HL-60 (cell line): Measurements from ENCODE around the gene SAG.

Experiments
- POLR2AphosphoS5 ChIP-seq: IDR thresholded peaks from 2 replicates; pipeline ENCODE4 v1.6.1; 2012; ENCODE audit warnings: low read depth
- TF ChIP-seq, protein P1 (sequence below): IDR thresholded peaks from one replicate; pipeline ENCODE4 v1.5.1; 2011; ENCODE audit warnings: low read length, control low read depth, inconsistent platforms; ENCODE audit not compliant: insufficient read depth

DNA sequence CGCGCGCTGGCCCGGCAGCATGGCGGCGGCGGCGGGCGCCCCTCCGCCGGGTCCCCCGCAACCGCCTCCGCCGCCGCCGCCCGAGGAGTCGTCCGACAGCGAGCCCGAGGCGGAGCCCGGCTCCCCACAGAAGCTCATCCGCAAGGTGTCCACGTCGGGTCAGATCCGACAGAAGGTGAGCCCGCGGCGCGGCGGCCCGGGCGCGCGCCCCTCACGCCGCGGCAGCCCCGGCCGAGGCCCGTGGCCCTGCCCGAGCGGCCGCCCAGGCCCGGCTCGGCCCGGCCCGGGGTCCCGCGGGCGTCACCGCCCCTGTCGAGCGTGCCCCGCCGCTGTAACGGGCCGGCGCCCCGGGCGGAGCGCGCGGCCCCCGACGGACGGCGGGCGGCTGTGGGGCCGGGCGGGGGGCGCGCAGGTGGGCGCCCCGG, 46.9 kb downstream of the SAG start:
- TF ChIP-seq, protein P1, sequence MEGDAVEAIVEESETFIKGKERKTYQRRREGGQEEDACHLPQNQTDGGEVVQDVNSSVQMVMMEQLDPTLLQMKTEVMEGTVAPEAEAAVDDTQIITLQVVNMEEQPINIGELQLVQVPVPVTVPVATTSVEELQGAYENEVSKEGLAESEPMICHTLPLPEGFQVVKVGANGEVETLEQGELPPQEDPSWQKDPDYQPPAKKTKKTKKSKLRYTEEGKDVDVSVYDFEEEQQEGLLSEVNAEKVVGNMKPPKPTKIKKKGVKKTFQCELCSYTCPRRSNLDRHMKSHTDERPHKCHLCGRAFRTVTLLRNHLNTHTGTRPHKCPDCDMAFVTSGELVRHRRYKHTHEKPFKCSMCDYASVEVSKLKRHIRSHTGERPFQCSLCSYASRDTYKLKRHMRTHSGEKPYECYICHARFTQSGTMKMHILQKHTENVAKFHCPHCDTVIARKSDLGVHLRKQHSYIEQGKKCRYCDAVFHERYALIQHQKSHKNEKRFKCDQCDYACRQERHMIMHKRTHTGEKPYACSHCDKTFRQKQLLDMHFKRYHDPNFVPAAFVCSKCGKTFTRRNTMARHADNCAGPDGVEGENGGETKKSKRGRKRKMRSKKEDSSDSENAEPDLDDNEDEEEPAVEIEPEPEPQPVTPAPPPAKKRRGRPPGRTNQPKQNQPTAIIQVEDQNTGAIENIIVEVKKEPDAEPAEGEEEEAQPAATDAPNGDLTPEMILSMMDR, result no peak
- TF ChIP-seq POLR2AphosphoS5, result no peak
